Neural cell (in vitro differentiated cells): ENCODE results near the gene ZNF619. TPM values are rescaled to one million over a fixed set of nuclear protein-coding genes. Genes with fewer than 3 reads are reported as not detected.
A peak's percentile ranks its signal among the peaks of the same experiment; 100 is the strongest.

Experiments
- H2AFZ ChIP-seq: fragments of 200-600, 300-800 bp; sonication (generic), shearing (Covaris generic); 2 replicates; pipeline ENCODE4 v1.6.0; 2014; ENCODE audit warnings: low read depth, mild to moderate bottlenecking, antibody characterized with exemption, low read length, moderate library complexity
- H3F3A ChIP-seq: fragments of 200-600 bp; shearing (Covaris generic); 2 replicates; pipeline ENCODE4 v1.6.1; 2016; ENCODE audit warnings: mild to moderate bottlenecking, moderate library complexity, mixed read lengths, antibody characterized with exemption, low read length; ENCODE audit not compliant: insufficient read depth, poor library complexity, severe bottlenecking
- H3K27ac ChIP-seq: fragments of 200-600, 300-800 bp; sonication (generic), shearing (Covaris generic); 2 replicates; pipeline ENCODE4 v1.5.1; 2014; ENCODE audit warnings: mild to moderate bottlenecking, low read length, moderate library complexity
- H3K27me3 ChIP-seq: fragments of 300-800, 200-600 bp; sonication (generic), shearing (Covaris generic); 2 replicates; pipeline ENCODE4 v1.6.0; 2014; ENCODE audit warnings: mild to moderate bottlenecking, low read depth, low read length, moderate library complexity; ENCODE audit not compliant: insufficient read depth
- H3K36me3 ChIP-seq: fragments of 300-800, 200-600 bp; sonication (generic), shearing (Covaris generic); 2 replicates; pipeline ENCODE4 v1.5.1; 2014; ENCODE audit warnings: mild to moderate bottlenecking, antibody characterized with exemption, low read length, moderate library complexity; ENCODE audit not compliant: insufficient read depth
- H3K4me2 ChIP-seq: fragments of 300-800, 200-600 bp; sonication (generic), shearing (Covaris generic); 2 replicates; pipeline ENCODE4 v1.6.0; 2014; ENCODE audit warnings: mild to moderate bottlenecking, low read length
- H3K4me3 ChIP-seq: fragments of 300-800, 200-600 bp; sonication (generic), shearing (Covaris generic); 2 replicates; pipeline ENCODE4 v1.5.1; 2014; ENCODE audit warnings: mild to moderate bottlenecking, low read length, moderate library complexity
- H3K79me2 ChIP-seq: fragments of 200-600 bp; shearing (Covaris generic); replicated peaks from 2 replicates; pipeline ENCODE4 v1.6.0; 2014; ENCODE audit warnings: mild to moderate bottlenecking, low read length, moderate library complexity; ENCODE audit not compliant: insufficient read depth
- H3K9ac ChIP-seq: fragments of 300-800, 200-600 bp; sonication (generic), shearing (Covaris generic); 2 replicates; pipeline ENCODE4 v1.6.1; 2016; ENCODE audit warnings: mild to moderate bottlenecking, low read length, mixed read lengths
- H3K9me2 ChIP-seq: fragments of 200-600 bp; shearing (Covaris generic); 2 replicates; pipeline ENCODE4 v1.6.1; 2016; ENCODE audit warnings: mild to moderate bottlenecking, low read length, mixed read lengths; ENCODE audit not compliant: insufficient read depth
- H3K9me3 ChIP-seq: fragments of 200-600, 300-800 bp; sonication (generic), shearing (Covaris generic); 2 replicates; pipeline ENCODE4 v1.6.1; 2016; ENCODE audit warnings: mild to moderate bottlenecking, mixed run types, low read length, moderate library complexity, mixed read lengths
- H4K20me1 ChIP-seq: fragments of 200-600 bp; shearing (Covaris generic); 2 replicates; pipeline ENCODE4 v1.6.1; 2016; ENCODE audit warnings: mild to moderate bottlenecking, mixed run types; ENCODE audit not compliant: insufficient read depth
- CTCF ChIP-seq: fragments of 450-650 bp; IDR thresholded peaks from 2 replicates; pipeline ENCODE4 v1.5.1; 2014; ENCODE audit warnings: antibody characterized with exemption, mild to moderate bottlenecking, moderate library complexity; ENCODE audit not compliant: poor library complexity, severe bottlenecking
- EP300 ChIP-seq: fragments of 450-650 bp; conservative IDR thresholded peaks from 2 replicates; pipeline ENCODE4 v1.6.1; 2014; ENCODE audit warnings: antibody characterized with exemption, mild to moderate bottlenecking, moderate library complexity; ENCODE audit not compliant: poor library complexity, severe bottlenecking
- EZH2 ChIP-seq: fragments of 200-600, 300-800 bp; shearing (Covaris generic), sonication (generic); IDR thresholded peaks from 2 replicates; pipeline ENCODE4 v1.6.1; 2014; ENCODE audit warnings: antibody characterized with exemption, low read length, borderline replicate concordance, mild to moderate bottlenecking; ENCODE audit not compliant: insufficient read depth, poor library complexity, severe bottlenecking
- MXI1 ChIP-seq: fragments of 450-650 bp; conservative IDR thresholded peaks from 2 replicates; pipeline ENCODE4 v1.6.1; 2014; ENCODE audit warnings: antibody characterized with exemption, mild to moderate bottlenecking; ENCODE audit not compliant: poor library complexity, severe bottlenecking
- POLR2AphosphoS5 ChIP-seq: IDR thresholded peaks from 2 replicates; pipeline ENCODE4 v1.6.1; 2012
- RAD21 ChIP-seq: fragments of 450-650 bp; conservative IDR thresholded peaks from 2 replicates; pipeline ENCODE4 v1.6.1; 2014; ENCODE audit warnings: antibody characterized with exemption, mild to moderate bottlenecking, moderate library complexity
- REST ChIP-seq: IDR thresholded peaks from 2 replicates; pipeline ENCODE4 v1.6.1; 2012; ENCODE audit warnings: borderline replicate concordance
- SMC3 ChIP-seq: fragments of 450-650 bp; conservative IDR thresholded peaks from 2 replicates; pipeline ENCODE4 v1.6.1; 2014; ENCODE audit warnings: antibody characterized with exemption, mild to moderate bottlenecking, moderate library complexity; ENCODE audit not compliant: poor library complexity
- TAF1 ChIP-seq: IDR thresholded peaks from 2 replicates; pipeline ENCODE4 v1.6.1; 2012; ENCODE audit warnings: low read depth
- polyA plus RNA-seq: library from polyadenylated mRNA; depleted of rRNA; stranded (reverse); fragments of >200 nt; gene quantifications from 2 replicates; pipeline ENCODE4 v1.2.3, GENCODE V29; 2014

ZNF619 gene
- polyA plus RNA-seq, 1 donor from 2014 or later: 0.33 TPM

GRCh38 chr3:40453933-40454332, 23.0 kb upstream of the ZNF619 start:
- no peak for TF ChIP-seq RAD21
- no peak for TF ChIP-seq EP300
- TF ChIP-seq TAF1: no peak
- no peak for TF ChIP-seq MXI1
- peak overlapping the region; percentile 92 for H3K4me2 ChIP-seq
- no peak overlapping the region for H3K9ac ChIP-seq
- H3K27me3 ChIP-seq: no peaks in the 10 kb centered on the region
- no peak overlapping the region for H3K27ac ChIP-seq
- H3K9me2 ChIP-seq: no peaks in the 10 kb centered on the region
- no peaks in the 10 kb centered on the region for H4K20me1 ChIP-seq
- H2AFZ ChIP-seq: no peak overlapping the region
- no peaks in the 10 kb centered on the region for H3K9me3 ChIP-seq
- H3K79me2 ChIP-seq: peaks cover 17% of the 10 kb centered on the region
- peaks cover 2% of the 10 kb centered on the region for H3F3A ChIP-seq
- peak overlapping the region; percentile 78 for H3K4me3 ChIP-seq
- no peaks in the 10 kb centered on the region for H3K36me3 ChIP-seq

GRCh38 chr3:40455328-40455727, 21.6 kb upstream of the ZNF619 start:
- no peaks in the 10 kb centered on the region for H3K27me3 ChIP-seq
- no peaks in the 10 kb centered on the region for H3K9me3 ChIP-seq
- H3K36me3 ChIP-seq: no peaks in the 10 kb centered on the region
- no peak overlapping the region for H3K4me2 ChIP-seq
- H3K9ac ChIP-seq: no peak overlapping the region
- H4K20me1 ChIP-seq: no peaks in the 10 kb centered on the region
- H3K9me2 ChIP-seq: no peaks in the 10 kb centered on the region
- no peak for TF ChIP-seq TAF1
- no peak for TF ChIP-seq EP300
- TF ChIP-seq MXI1: no peak
- TF ChIP-seq SMC3: no peak
- no peak for TF ChIP-seq EZH2
- no peak for TF ChIP-seq CTCF
- no peak for TF ChIP-seq POLR2AphosphoS5
- no peak for TF ChIP-seq REST
- no peak for TF ChIP-seq RAD21
- no peak overlapping the region for H3K27ac ChIP-seq
- peaks cover 24% of the 10 kb centered on the region for H3K79me2 ChIP-seq
- H2AFZ ChIP-seq: no peak overlapping the region
- no peak overlapping the region for H3K4me3 ChIP-seq
- H3F3A ChIP-seq: peaks cover 2% of the 10 kb centered on the region
